Measurements from ENCODE around the gene SLC7A6. TPM values are rescaled to one million over a fixed set of nuclear protein-coding genes. Genes with fewer than 3 reads are reported as not detected.

Gene SLC7A6
- polyA plus RNA-seq, 1 experiment: 51.2 TPM

- peaks cover 13% of the 10 kb centered on the region for H3K36me3 ChIP-seq (ENCODE audit: control insufficient read depth, insufficient read depth, low read length)
Measured at GRCh38 chr16:68289202-68289601, 24.9 kb downstream of the SLC7A6 start.

GRCh38 chr16:68289621-68290329 lies 25.4 kb downstream of the SLC7A6 start:
- TF ChIP-seq, protein P1, sequence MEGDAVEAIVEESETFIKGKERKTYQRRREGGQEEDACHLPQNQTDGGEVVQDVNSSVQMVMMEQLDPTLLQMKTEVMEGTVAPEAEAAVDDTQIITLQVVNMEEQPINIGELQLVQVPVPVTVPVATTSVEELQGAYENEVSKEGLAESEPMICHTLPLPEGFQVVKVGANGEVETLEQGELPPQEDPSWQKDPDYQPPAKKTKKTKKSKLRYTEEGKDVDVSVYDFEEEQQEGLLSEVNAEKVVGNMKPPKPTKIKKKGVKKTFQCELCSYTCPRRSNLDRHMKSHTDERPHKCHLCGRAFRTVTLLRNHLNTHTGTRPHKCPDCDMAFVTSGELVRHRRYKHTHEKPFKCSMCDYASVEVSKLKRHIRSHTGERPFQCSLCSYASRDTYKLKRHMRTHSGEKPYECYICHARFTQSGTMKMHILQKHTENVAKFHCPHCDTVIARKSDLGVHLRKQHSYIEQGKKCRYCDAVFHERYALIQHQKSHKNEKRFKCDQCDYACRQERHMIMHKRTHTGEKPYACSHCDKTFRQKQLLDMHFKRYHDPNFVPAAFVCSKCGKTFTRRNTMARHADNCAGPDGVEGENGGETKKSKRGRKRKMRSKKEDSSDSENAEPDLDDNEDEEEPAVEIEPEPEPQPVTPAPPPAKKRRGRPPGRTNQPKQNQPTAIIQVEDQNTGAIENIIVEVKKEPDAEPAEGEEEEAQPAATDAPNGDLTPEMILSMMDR (IDR thresholded peaks at IDR 0.05; ENCODE audit: insufficient read depth, low read depth, low read length): no peak
- Histone ChIP-seq H3K4me3 (ENCODE audit: low read depth, low read length) (no peak overlapping the region), H3K36me3 (ENCODE audit: control insufficient read depth, insufficient read depth, low read length) (peaks cover 18% of the 10 kb centered on the region), H3K27me3 (ENCODE audit: control insufficient read depth, insufficient read depth, low read length) (no peaks in the 10 kb centered on the region)
- peak; percentile 31 for DNase-seq (ENCODE audit: low read depth)
- ChIA-PET CTCF (interaction anchor here (0.7 to 4.4 kb wide), 7 partner anchors 9 to 689 kb away, joined by 3 to 25 read pairs (median 4); partner anchors contain the start of genes PRMT7, SLC7A6 and SLC7A6OS), POLR2A (no interaction called here)

More at GRCh38 chr16:68289202-68289601, 24.9 kb downstream of the SLC7A6 start:
- H3K27me3 ChIP-seq (ENCODE audit: control insufficient read depth, insufficient read depth, low read length): no peaks in the 10 kb centered on the region
- ChIA-PET POLR2A (no interaction called here), CTCF (interaction anchor here (1.1 to 4.4 kb wide), 5 partner anchors 9 to 40 kb away, joined by 3 to 25 read pairs (median 4); partner anchors contain the start of gene SLC7A6)
- no peak overlapping the region for H3K4me3 ChIP-seq (ENCODE audit: low read depth, low read length)
- TF ChIP-seq, protein P1 (IDR thresholded peaks at IDR 0.05; ENCODE audit: insufficient read depth, low read depth, low read length): no peak
- no peak for DNase-seq (ENCODE audit: low read depth)

DNA sequence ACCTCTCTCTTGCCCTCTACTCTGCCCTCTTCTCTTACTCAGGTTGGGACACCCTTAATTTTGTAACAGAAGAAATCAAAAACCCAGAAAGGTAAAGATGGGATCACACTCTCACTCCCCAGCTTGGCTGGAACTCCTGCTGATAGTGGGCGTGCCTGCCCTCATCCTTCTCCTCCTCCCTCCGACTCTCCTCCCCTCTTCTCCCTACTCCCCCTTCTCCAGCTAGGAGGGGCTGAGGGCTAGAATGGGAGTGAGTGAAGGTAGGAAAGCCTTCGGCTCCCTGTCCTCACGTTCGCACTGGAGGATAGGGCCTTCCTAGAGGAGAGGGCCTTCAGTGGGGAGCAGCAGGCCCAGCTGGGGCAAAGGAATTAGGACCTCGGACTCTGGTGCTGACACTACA lies 26.1 kb downstream of the SLC7A6 start:
- Histone ChIP-seq H3K27me3 (ENCODE audit: control insufficient read depth, insufficient read depth, low read length) (no peaks in the 10 kb centered on the region), H3K36me3 (ENCODE audit: control insufficient read depth, insufficient read depth, low read length) (peaks cover 16% of the 10 kb centered on the region), H3K4me3 (ENCODE audit: low read depth, low read length) (no peak overlapping the region)
- TF ChIP-seq, protein P1 (IDR thresholded peaks at IDR 0.05; ENCODE audit: insufficient read depth, low read depth, low read length): no peak
- ChIA-PET CTCF (interaction anchor here (1.0 to 4.4 kb wide), 6 partner anchors 10 to 39 kb away, joined by 3 to 25 read pairs (median 4); partner anchors contain the start of genes PRMT7, SLC7A6 and SLC7A6OS), POLR2A (no interaction called here)
- DNase-seq (ENCODE audit: low read depth): no peak

- TF ChIP-seq, protein P1 (IDR thresholded peaks at IDR 0.05; ENCODE audit: insufficient read depth, low read depth, low read length): no peak
- peaks cover 20% of the 10 kb centered on the region for H3K36me3 ChIP-seq (ENCODE audit: control insufficient read depth, insufficient read depth, low read length)
- ChIA-PET POLR2A (no interaction called here), CTCF (interaction anchor here (0.7 to 4.4 kb wide), 7 partner anchors 9 to 37 kb away, joined by 3 to 25 read pairs (median 5); partner anchors contain the start of genes PRMT7, SLC7A6 and SLC7A6OS)
- no peaks in the 10 kb centered on the region for H3K27me3 ChIP-seq (ENCODE audit: control insufficient read depth, insufficient read depth, low read length)
- no peak for DNase-seq (ENCODE audit: low read depth)
- H3K4me3 ChIP-seq (ENCODE audit: low read depth, low read length): no peak overlapping the region
Measured at GRCh38 chr16:68291227-68291626, 26.9 kb downstream of the SLC7A6 start.

GRCh38 chr16:68292425-68292824 lies 28.1 kb downstream of the SLC7A6 start:
- H3K27me3 ChIP-seq (ENCODE audit: control insufficient read depth, insufficient read depth, low read length): no peaks in the 10 kb centered on the region
- POLR2A ChIA-PET: no interaction called here
- H3K4me3 ChIP-seq (ENCODE audit: low read depth, low read length): no peak overlapping the region
- CTCF ChIA-PET: interaction anchor here (0.6 to 1.7 kb wide), 4 partner anchors 12 to 667 kb away, joined by 3 to 5 read pairs (median 4); partner anchors contain the start of genes PRMT7, SLC7A6 and SLC7A6OS
- TF ChIP-seq, protein P1 (IDR thresholded peaks at IDR 0.05; ENCODE audit: insufficient read depth, low read depth, low read length): no peak
- peaks cover 28% of the 10 kb centered on the region for H3K36me3 ChIP-seq (ENCODE audit: control insufficient read depth, insufficient read depth, low read length)
- no peak for DNase-seq (ENCODE audit: low read depth)
